ENCODE data around the gene SH3PXD2B.
"Not testable (repeated sequence)": the region's sequence is repeated elsewhere in the genome, so short reads cannot be mapped to it uniquely, and the experiment has no call there.

SH3PXD2B gene

DNA sequence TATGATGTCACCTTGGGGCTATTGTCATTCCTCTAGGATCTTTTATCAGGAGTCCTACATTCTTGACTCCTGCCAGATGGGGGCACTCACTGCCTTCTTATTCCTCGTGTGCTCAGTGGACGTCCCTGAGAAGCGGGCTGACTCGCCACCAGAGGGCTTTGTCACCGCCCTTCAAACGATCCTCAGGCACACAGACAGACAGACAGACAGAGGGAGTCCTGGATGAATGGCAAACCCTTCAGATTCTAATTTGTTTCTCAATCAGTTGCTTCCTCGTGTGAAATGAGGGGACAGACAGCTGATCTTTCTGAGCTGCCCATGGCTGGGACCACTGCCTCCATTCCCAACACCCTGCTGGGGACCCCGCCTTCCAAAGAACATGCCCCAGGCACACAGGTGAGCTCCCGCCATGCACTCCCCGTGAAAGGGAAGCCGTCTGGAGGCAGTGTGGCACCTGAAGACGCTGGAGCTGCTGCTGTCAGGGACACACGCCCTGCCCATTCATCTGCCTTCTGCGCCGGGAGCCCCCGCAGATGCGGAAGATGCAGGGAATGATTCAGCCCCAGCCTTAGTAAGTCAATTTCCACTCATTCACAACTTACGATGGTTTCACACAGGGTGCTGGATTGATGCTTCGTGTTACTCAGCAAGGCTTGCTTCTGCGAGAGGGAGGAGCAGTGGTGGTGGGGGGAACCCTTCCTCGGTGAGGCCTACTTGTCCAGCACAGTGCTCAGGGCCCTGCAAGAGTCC is 24.9 kb upstream of the SH3PXD2B start:
- Histone ChIP-seq H4K12ac (ENCODE audit: low read depth, low read length) (no peak overlapping the region), H2BK120ac (ENCODE audit: insufficient read depth, low read length, poor library complexity) (no peak overlapping the region), H3K9me3 (ENCODE audit: insufficient read depth, low read depth, low read length) (no peaks in the 10 kb centered on the region), H3K36me3 (ENCODE audit: control insufficient read depth in 1 of 2, insufficient read depth in 2 of 2, low read length in 2 of 2) (no peaks in the 10 kb centered on the region), H3K27me3 (ENCODE audit: insufficient read depth, low read length) (no peaks in the 10 kb centered on the region), H3K4ac (ENCODE audit: low read depth, low read length) (no peak overlapping the region), H3K9ac (ENCODE audit: low read length) (no peak overlapping the region), H3K23ac (ENCODE audit: low read length) (no peak overlapping the region), H3K4me1 (ENCODE audit: control insufficient read depth in 1 of 2, insufficient read depth in 2 of 2, low read length in 2 of 2) (peaks cover 5 to 10% of the 10 kb centered on the region in 2 experiments), H2BK5ac (ENCODE audit: low read depth, low read length, poor library complexity) (no peak overlapping the region), H3K79me1 (ENCODE audit: low read length) (no peaks in the 10 kb centered on the region), H2AFZ (ENCODE audit: insufficient read depth, low read length, poor library complexity) (peak overlapping the region; percentile 51), H2AK5ac (ENCODE audit: low read length) (no peak overlapping the region), H4K91ac (ENCODE audit: low read depth, low read length) (no peak overlapping the region), H4K8ac (ENCODE audit: low read depth, low read length) (no peak overlapping the region), H3K18ac (ENCODE audit: low read length) (no peak overlapping the region), H3K79me2 (ENCODE audit: control insufficient read depth, insufficient read depth, low read length, poor library complexity) (no peaks in the 10 kb centered on the region), H2BK12ac (ENCODE audit: low read length) (no peak overlapping the region), H3K4me2 (ENCODE audit: low read length) (no peak overlapping the region), H3K14ac (ENCODE audit: low read length) (no peak overlapping the region), H3K27ac (ENCODE audit: low read depth, low read length) (no peak overlapping the region), H3K4me3 (ENCODE audit: low read depth, low read length) (no peak overlapping the region)
- DNase-seq = peak; percentile 84 to 87
- WGBS (ENCODE audit: extremely low coverage, insufficient coverage, insufficient read length) = no CpG with 5 or more reads among the region's 21 CpGs

DNA sequence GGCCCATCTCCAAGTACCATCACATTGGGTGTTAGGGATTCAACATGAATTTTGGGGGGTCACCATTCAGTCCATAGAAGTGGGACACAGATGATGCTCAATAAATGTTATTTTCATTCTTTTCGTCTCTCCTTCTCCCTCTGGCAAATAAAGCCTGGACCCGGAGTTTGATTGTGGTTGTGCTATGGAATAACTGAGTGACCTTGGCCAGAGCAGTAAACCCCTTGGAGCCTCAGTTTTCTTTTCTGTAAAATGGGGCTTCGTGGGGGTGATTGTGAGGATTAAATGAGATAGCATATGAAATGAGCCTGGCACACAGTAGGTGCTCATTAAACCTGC is 24.3 kb upstream of the SH3PXD2B start:
- not testable (repeated sequence) for H2BK120ac ChIP-seq (ENCODE audit: insufficient read depth, low read length, poor library complexity); H2BK12ac ChIP-seq (ENCODE audit: low read length); H3K4me1 ChIP-seq (ENCODE audit: control insufficient read depth in 1 of 2, insufficient read depth in 2 of 2, low read length in 2 of 2); H3K4me2 ChIP-seq (ENCODE audit: low read length); H3K4me3 ChIP-seq (ENCODE audit: low read depth, low read length); H3K4ac ChIP-seq (ENCODE audit: low read depth, low read length); H3K18ac ChIP-seq (ENCODE audit: low read length); H4K91ac ChIP-seq (ENCODE audit: low read depth, low read length); H3K36me3 ChIP-seq (ENCODE audit: control insufficient read depth in 1 of 2, insufficient read depth in 2 of 2, low read length in 2 of 2); H3K9me3 ChIP-seq (ENCODE audit: insufficient read depth, low read depth, low read length); H3K23ac ChIP-seq (ENCODE audit: low read length); H3K79me1 ChIP-seq (ENCODE audit: low read length); H3K27ac ChIP-seq (ENCODE audit: low read depth, low read length); H4K12ac ChIP-seq (ENCODE audit: low read depth, low read length); H2BK5ac ChIP-seq (ENCODE audit: low read depth, low read length, poor library complexity); H3K27me3 ChIP-seq (ENCODE audit: insufficient read depth, low read length); DNase-seq; H2AK5ac ChIP-seq (ENCODE audit: low read length); H3K79me2 ChIP-seq (ENCODE audit: control insufficient read depth, insufficient read depth, low read length, poor library complexity); H3K9ac ChIP-seq (ENCODE audit: low read length); H2AFZ ChIP-seq (ENCODE audit: insufficient read depth, low read length, poor library complexity); H4K8ac ChIP-seq (ENCODE audit: low read depth, low read length); H3K14ac ChIP-seq (ENCODE audit: low read length)
- no CpG with 5 or more reads among the region's 3 CpGs for WGBS (ENCODE audit: extremely low coverage, insufficient coverage, insufficient read length)

DNA sequence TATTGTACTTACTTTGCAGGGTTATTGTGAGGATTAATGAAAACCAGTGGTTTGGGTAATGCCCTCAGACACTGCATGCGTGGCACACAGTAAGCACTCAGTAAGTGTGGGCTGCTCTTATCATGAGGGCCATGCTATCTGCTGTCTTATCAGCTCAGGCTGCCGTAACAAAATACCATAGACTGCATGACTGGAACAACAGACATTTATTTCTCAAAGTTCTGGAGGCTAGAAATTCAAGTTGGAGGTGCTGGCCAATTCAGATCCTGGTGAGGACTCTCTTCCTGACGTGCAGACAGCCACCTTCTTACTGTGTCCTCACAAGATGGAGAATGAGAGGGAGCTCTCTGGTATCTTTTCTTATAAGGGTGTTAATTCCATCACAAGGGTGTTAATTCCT is 23.9 kb upstream of the SH3PXD2B start:
- no peak overlapping the region for H3K27ac ChIP-seq (ENCODE audit: low read depth, low read length)
- no peak overlapping the region for H3K4me2 ChIP-seq (ENCODE audit: low read length)
- H3K9ac ChIP-seq (ENCODE audit: low read length) = no peak overlapping the region
- H2AK5ac ChIP-seq (ENCODE audit: low read length) = no peak overlapping the region
- H3K36me3 ChIP-seq (ENCODE audit: control insufficient read depth in 1 of 2, insufficient read depth in 2 of 2, low read length in 2 of 2) = no peaks in the 10 kb centered on the region
- no CpG with 5 or more reads among the region's 3 CpGs for WGBS (ENCODE audit: extremely low coverage, insufficient coverage, insufficient read length)
- H2AFZ ChIP-seq (ENCODE audit: insufficient read depth, low read length, poor library complexity) = no peak overlapping the region
- no peak overlapping the region for H3K4ac ChIP-seq (ENCODE audit: low read depth, low read length)
- peaks cover 5 to 10% of the 10 kb centered on the region in 2 experiments for H3K4me1 ChIP-seq (ENCODE audit: control insufficient read depth in 1 of 2, insufficient read depth in 2 of 2, low read length in 2 of 2)
- H3K23ac ChIP-seq (ENCODE audit: low read length) = no peak overlapping the region
- H4K8ac ChIP-seq (ENCODE audit: low read depth, low read length) = no peak overlapping the region
- DNase-seq = peak; percentile 77 to 93
- no peaks in the 10 kb centered on the region for H3K27me3 ChIP-seq (ENCODE audit: insufficient read depth, low read length)
- no peak overlapping the region for H2BK12ac ChIP-seq (ENCODE audit: low read length)
- H3K9me3 ChIP-seq (ENCODE audit: insufficient read depth, low read depth, low read length) = no peaks in the 10 kb centered on the region
- H2BK120ac ChIP-seq (ENCODE audit: insufficient read depth, low read length, poor library complexity) = no peak overlapping the region
- H3K4me3 ChIP-seq (ENCODE audit: low read depth, low read length) = no peak overlapping the region
- no peak overlapping the region for H4K91ac ChIP-seq (ENCODE audit: low read depth, low read length)
- H4K12ac ChIP-seq (ENCODE audit: low read depth, low read length) = no peak overlapping the region
- H3K79me2 ChIP-seq (ENCODE audit: control insufficient read depth, insufficient read depth, low read length, poor library complexity) = no peaks in the 10 kb centered on the region
- H3K18ac ChIP-seq (ENCODE audit: low read length) = no peak overlapping the region
- H3K79me1 ChIP-seq (ENCODE audit: low read length) = no peaks in the 10 kb centered on the region
- no peak overlapping the region for H3K14ac ChIP-seq (ENCODE audit: low read length)
- no peak overlapping the region for H2BK5ac ChIP-seq (ENCODE audit: low read depth, low read length, poor library complexity)

DNA sequence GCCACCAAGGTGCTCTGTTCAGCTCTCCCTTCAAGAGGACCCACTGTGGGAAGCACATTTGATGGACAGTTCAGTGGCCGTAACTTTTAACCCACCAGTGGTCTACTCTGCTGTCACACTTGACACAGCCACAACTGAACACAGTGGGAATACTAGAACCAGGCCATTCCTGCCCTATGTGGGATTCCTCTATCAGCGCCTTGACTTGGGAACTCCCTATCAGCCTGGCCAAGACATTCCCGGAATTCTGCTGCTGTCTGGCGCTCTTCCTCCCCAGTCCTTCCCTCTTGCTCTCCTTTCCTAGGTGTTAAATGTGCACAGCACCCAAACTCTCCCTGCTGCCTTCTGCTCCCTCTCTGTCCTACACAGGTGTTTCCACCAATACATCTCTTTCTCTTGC is 23.1 kb upstream of the SH3PXD2B start:
- Histone ChIP-seq H3K36me3 (ENCODE audit: control insufficient read depth in 1 of 2, insufficient read depth in 2 of 2, low read length in 2 of 2) (no peaks in the 10 kb centered on the region), H3K18ac (ENCODE audit: low read length) (no peak overlapping the region), H3K27me3 (ENCODE audit: insufficient read depth, low read length) (no peaks in the 10 kb centered on the region), H3K23ac (ENCODE audit: low read length) (no peak overlapping the region), H2AK5ac (ENCODE audit: low read length) (no peak overlapping the region), H3K9ac (ENCODE audit: low read length) (no peak overlapping the region), H4K91ac (ENCODE audit: low read depth, low read length) (no peak overlapping the region), H3K79me1 (ENCODE audit: low read length) (no peaks in the 10 kb centered on the region), H3K14ac (ENCODE audit: low read length) (no peak overlapping the region), H3K79me2 (ENCODE audit: control insufficient read depth, insufficient read depth, low read length, poor library complexity) (no peaks in the 10 kb centered on the region), H3K27ac (ENCODE audit: low read depth, low read length) (no peak overlapping the region), H4K8ac (ENCODE audit: low read depth, low read length) (no peak overlapping the region), H3K4me3 (ENCODE audit: low read depth, low read length) (no peak overlapping the region), H2AFZ (ENCODE audit: insufficient read depth, low read length, poor library complexity) (no peak overlapping the region), H2BK120ac (ENCODE audit: insufficient read depth, low read length, poor library complexity) (no peak overlapping the region), H2BK12ac (ENCODE audit: low read length) (peak overlapping the region; percentile 23), H3K4me2 (ENCODE audit: low read length) (no peak overlapping the region), H4K12ac (ENCODE audit: low read depth, low read length) (no peak overlapping the region), H3K4ac (ENCODE audit: low read depth, low read length) (no peak overlapping the region), H2BK5ac (ENCODE audit: low read depth, low read length, poor library complexity) (no peak overlapping the region), H3K4me1 (ENCODE audit: control insufficient read depth in 1 of 2, insufficient read depth in 2 of 2, low read length in 2 of 2) (peaks cover 5 to 10% of the 10 kb centered on the region in 2 experiments), H3K9me3 (ENCODE audit: insufficient read depth, low read depth, low read length) (no peaks in the 10 kb centered on the region)
- DNase-seq = peak; percentile 70 to 72
- no CpG with 5 or more reads among the region's 4 CpGs for WGBS (ENCODE audit: extremely low coverage, insufficient coverage, insufficient read length)
